A549 (cell line): ENCODE measurements around the gene PNKP.

Source experiments
- EP300 ChIP-seq, 2 experiments: fragments of >200 bp; sonication (Bioruptor Twin); formaldehyde crosslinking; IDR thresholded peaks; 2 replicates in 1 of 2; 3 replicates in 1 of 2; pipeline ENCODE4 v1.6.1; 2016 to 2017
- MAX ChIP-seq: IDR thresholded peaks from 2 replicates; pipeline ENCODE4 v1.6.1; 2012
- MYC ChIP-seq: IDR thresholded peaks from 2 replicates; pipeline ENCODE4 v1.6.1; 2012; ENCODE audit warnings: mild to moderate bottlenecking, inconsistent platforms, low read length, improper control_type of control experiment, borderline replicate concordance
- POLR2A ChIP-seq: IDR thresholded peaks from 2 replicates; pipeline ENCODE4 v1.6.1; 2012; ENCODE audit warnings: mild to moderate bottlenecking, low read length
- SMC3 ChIP-seq: fragments of >200 bp; sonication (Bioruptor Twin); formaldehyde crosslinking; IDR thresholded peaks from 3 replicates; pipeline ENCODE4 v1.6.1; 2018; ENCODE audit warnings: inconsistent platforms
- SREBF2 ChIP-seq: fragments of 450-650 bp; IDR thresholded peaks from 2 replicates; pipeline ENCODE4 v1.6.1; 2014; ENCODE audit warnings: mild to moderate bottlenecking, moderate library complexity
- TF ChIP-seq, protein P1 (sequence below): fragments of >200 bp; sonication (Bioruptor Twin); formaldehyde crosslinking; IDR thresholded peaks from 3 replicates; pipeline ENCODE4 v1.5.1; 2016

GRCh38 chr19:49879243-49879963 is 12.0 kb upstream of the PNKP start:
- TF ChIP-seq MYC (no peak), POLR2A (no peak), MAX (no peak), EP300 (IDR thresholded peaks at IDR 0.05) (no peak), SREBF2 (no peak), SMC3 (no peak)
- TF ChIP-seq, protein P1, sequence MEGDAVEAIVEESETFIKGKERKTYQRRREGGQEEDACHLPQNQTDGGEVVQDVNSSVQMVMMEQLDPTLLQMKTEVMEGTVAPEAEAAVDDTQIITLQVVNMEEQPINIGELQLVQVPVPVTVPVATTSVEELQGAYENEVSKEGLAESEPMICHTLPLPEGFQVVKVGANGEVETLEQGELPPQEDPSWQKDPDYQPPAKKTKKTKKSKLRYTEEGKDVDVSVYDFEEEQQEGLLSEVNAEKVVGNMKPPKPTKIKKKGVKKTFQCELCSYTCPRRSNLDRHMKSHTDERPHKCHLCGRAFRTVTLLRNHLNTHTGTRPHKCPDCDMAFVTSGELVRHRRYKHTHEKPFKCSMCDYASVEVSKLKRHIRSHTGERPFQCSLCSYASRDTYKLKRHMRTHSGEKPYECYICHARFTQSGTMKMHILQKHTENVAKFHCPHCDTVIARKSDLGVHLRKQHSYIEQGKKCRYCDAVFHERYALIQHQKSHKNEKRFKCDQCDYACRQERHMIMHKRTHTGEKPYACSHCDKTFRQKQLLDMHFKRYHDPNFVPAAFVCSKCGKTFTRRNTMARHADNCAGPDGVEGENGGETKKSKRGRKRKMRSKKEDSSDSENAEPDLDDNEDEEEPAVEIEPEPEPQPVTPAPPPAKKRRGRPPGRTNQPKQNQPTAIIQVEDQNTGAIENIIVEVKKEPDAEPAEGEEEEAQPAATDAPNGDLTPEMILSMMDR = no peak
